Smooth muscle cell (in vitro differentiated cells): ENCODE results near the gene AGPAT2. TPM values are rescaled to one million over a fixed set of nuclear protein-coding genes. Genes with fewer than 3 reads are reported as not detected.
A peak's percentile ranks its signal among the peaks of the same experiment; 100 is the strongest.

Experiments used
- DNase-seq: peaks from one replicate; lab custom pipeline; 2025; ENCODE audit not compliant: unreplicated experiment; lab: John Stamatoyannopoulos, UW
- H2AFZ ChIP-seq: fragments of 200-600 bp; sonication (generic); 2 replicates; pipeline ENCODE4 v1.6.0; 2016; ENCODE audit warnings: antibody characterized with exemption, low read depth, mild to moderate bottlenecking
- H3F3A ChIP-seq: fragments of 200-600 bp; sonication (generic); 2 replicates; pipeline ENCODE4 v1.6.0; 2017; ENCODE audit warnings: antibody characterized with exemption, low read depth
- H3K27ac ChIP-seq: fragments of 200-600 bp; sonication (generic); 2 replicates; pipeline ENCODE4 v1.5.1; 2016; ENCODE audit warnings: low read depth, mild to moderate bottlenecking
- H3K27me3 ChIP-seq: fragments of 200-600 bp; sonication (generic); 2 replicates; pipeline ENCODE4 v1.6.1; 2016; ENCODE audit warnings: low read depth, mild to moderate bottlenecking
- H3K36me3 ChIP-seq: fragments of 200-600 bp; sonication (generic); 2 replicates; pipeline ENCODE4 v1.5.1; 2016; ENCODE audit warnings: low read depth
- H3K4me1 ChIP-seq: fragments of 200-600 bp; sonication (generic); 2 replicates; pipeline ENCODE4 v1.5.1; 2016; ENCODE audit warnings: low read depth
- H3K4me2 ChIP-seq: fragments of 200-600 bp; sonication (generic); 2 replicates; pipeline ENCODE4 v1.6.0; 2016; ENCODE audit warnings: mild to moderate bottlenecking
- H3K4me3 ChIP-seq: fragments of 200-600 bp; sonication (generic); 2 replicates; pipeline ENCODE4 v1.5.1; 2016; ENCODE audit warnings: mild to moderate bottlenecking
- H3K79me2 ChIP-seq: fragments of 200-600 bp; sonication (generic); 2 replicates; pipeline ENCODE4 v1.6.0; 2016; ENCODE audit warnings: low read depth, mild to moderate bottlenecking
- H3K9ac ChIP-seq: fragments of 200-600 bp; sonication (generic); 2 replicates; pipeline ENCODE4 v1.6.0; 2016; ENCODE audit warnings: low read depth
- H3K9me3 ChIP-seq: fragments of 200-600 bp; sonication (generic); replicated peaks from 2 replicates; pipeline ENCODE4 v1.5.1; 2016; ENCODE audit warnings: low read depth
- H4K20me1 ChIP-seq: fragments of 200-600 bp; sonication (generic); 2 replicates; pipeline ENCODE4 v1.6.0; 2016; ENCODE audit warnings: low read depth
- CTCF ChIP-seq: fragments of 200-600 bp; sonication (generic); IDR thresholded peaks from 2 replicates; pipeline ENCODE4 v1.5.1; 2017; ENCODE audit warnings: borderline replicate concordance, mild to moderate bottlenecking, antibody characterized with exemption; ENCODE audit not compliant: insufficient read depth, poor library complexity, severe bottlenecking
- WGBS: methylation state at CpG from one replicate; pipeline ENCODE4 v1.1.7; 2016; ENCODE audit warnings: low lambda C conversion rate; 5-methylcytosine and 5-hydroxymethylcytosine counted together
- polyA plus RNA-seq: library from polyadenylated mRNA; unstranded; fragments of >200 nt; fragmentation: Nextera tagmentation; extraction: Ambion mirVana; gene quantifications from 2 replicates; pipeline ENCODE4 v1.2.1, GENCODE V29; 2016
- total RNA-seq: library from RNA; depleted of rRNA; stranded (reverse); fragments of >200 nt; gene quantifications from 2 replicates; pipeline ENCODE4 v1.2.3, GENCODE V29; 2014

Gene AGPAT2
- total and polyA plus RNA-seq, 2 experiments from 2014 or later: 42.9 to 105 TPM

GRCh38 chr9:136726118-136726517, 38.9 kb upstream of the AGPAT2 start:
- H3K9me3 ChIP-seq: no peaks in the 10 kb centered on the region
- H3K4me1 ChIP-seq: peaks cover 17% of the 10 kb centered on the region
- peaks cover 75% of the 10 kb centered on the region for H4K20me1 ChIP-seq
- no peak for TF ChIP-seq CTCF
- H3K36me3 ChIP-seq: no peaks in the 10 kb centered on the region
- WGBS: 70% methylated on average over 16 of the region's 16 CpGs
- H3K27me3 ChIP-seq: no peaks in the 10 kb centered on the region
- no peak overlapping the region for H3K9ac ChIP-seq
- no peaks in the 10 kb centered on the region for H3F3A ChIP-seq
- peak overlapping the region; percentile 97 for H3K4me2 ChIP-seq
- H3K4me3 ChIP-seq: peak overlapping the region; percentile 98
- DNase-seq: no peak
- H3K27ac ChIP-seq: peak overlapping the region; percentile 63
- no peak overlapping the region for H2AFZ ChIP-seq
- H3K79me2 ChIP-seq: peaks cover 36% of the 10 kb centered on the region

DNA sequence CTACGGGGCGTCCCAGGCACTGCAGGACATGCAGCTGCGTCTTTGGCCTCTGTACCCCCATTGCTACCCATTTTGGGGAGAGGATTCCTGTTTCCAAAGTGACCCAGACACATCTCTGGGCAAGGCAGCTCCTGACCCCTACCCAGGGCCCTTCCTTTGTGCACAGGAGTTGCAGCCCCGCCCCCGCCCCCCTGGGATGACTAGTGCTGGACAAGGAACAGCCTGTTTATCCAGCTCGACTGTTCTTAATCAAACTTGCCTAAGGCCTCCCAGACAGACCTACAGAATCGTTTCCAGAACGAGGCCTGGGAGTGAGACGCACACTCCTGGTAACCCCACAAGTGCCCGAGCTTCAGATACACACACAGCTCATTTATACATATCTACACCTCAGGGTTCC, 38.4 kb upstream of the AGPAT2 start:
- H3K9me3 ChIP-seq: no peaks in the 10 kb centered on the region
- DNase-seq: no peak
- no peak for TF ChIP-seq CTCF
- no peak overlapping the region for H3K9ac ChIP-seq
- H4K20me1 ChIP-seq: peaks cover 78% of the 10 kb centered on the region
- 40% methylated on average over 10 of the region's 10 CpGs for WGBS
- peaks cover 17% of the 10 kb centered on the region for H3K4me1 ChIP-seq
- H2AFZ ChIP-seq: no peak overlapping the region
- H3K4me3 ChIP-seq: peak overlapping the region; percentile 98
- peak overlapping the region; percentile 63 for H3K27ac ChIP-seq
- H3K27me3 ChIP-seq: no peaks in the 10 kb centered on the region
- H3K36me3 ChIP-seq: no peaks in the 10 kb centered on the region
- peaks cover 35% of the 10 kb centered on the region for H3K79me2 ChIP-seq
- H3K4me2 ChIP-seq: peak overlapping the region; percentile 97
- H3F3A ChIP-seq: no peaks in the 10 kb centered on the region

GRCh38 chr9:136724772-136725171, 37.5 kb upstream of the AGPAT2 start:
- H3K4me2 ChIP-seq: no peak overlapping the region
- TF ChIP-seq CTCF: no peak
- H3K36me3 ChIP-seq: no peaks in the 10 kb centered on the region
- H3K9me3 ChIP-seq: no peaks in the 10 kb centered on the region
- no peak for DNase-seq
- H3K9ac ChIP-seq: no peak overlapping the region
- peaks cover 86% of the 10 kb centered on the region for H4K20me1 ChIP-seq
- no peak overlapping the region for H3K27ac ChIP-seq
- H3K27me3 ChIP-seq: no peaks in the 10 kb centered on the region
- H3K4me1 ChIP-seq: peaks cover 17% of the 10 kb centered on the region
- no peaks in the 10 kb centered on the region for H3F3A ChIP-seq
- H3K4me3 ChIP-seq: no peak overlapping the region
- WGBS: 98% methylated on average over 7 of the region's 7 CpGs
- no peak overlapping the region for H2AFZ ChIP-seq
- H3K79me2 ChIP-seq: peaks cover 28% of the 10 kb centered on the region

DNA sequence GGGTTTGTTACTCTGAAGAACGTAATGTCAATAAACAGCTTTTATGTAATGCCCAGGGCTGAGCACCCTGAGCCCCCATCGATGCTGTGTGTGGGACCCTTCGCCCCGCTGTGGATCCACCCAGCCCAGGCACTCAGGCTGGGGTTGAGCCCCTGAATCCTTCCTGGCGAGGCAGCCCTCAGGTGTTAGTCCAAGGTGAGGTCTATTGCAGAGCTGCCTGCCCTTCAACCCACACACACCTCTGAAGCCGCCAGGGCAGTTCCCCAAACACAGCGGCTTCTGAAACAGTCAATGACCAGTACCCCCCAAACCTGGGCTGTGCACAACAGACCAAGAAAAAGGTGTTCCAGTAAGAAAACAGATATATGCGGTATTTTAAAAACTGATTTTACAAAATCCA, 36.7 kb upstream of the AGPAT2 start:
- no peak overlapping the region for H2AFZ ChIP-seq
- no peaks in the 10 kb centered on the region for H3F3A ChIP-seq
- no peaks in the 10 kb centered on the region for H3K9me3 ChIP-seq
- no peak for TF ChIP-seq CTCF
- no peak overlapping the region for H3K4me3 ChIP-seq
- no peak overlapping the region for H3K9ac ChIP-seq
- H4K20me1 ChIP-seq: peaks cover 89% of the 10 kb centered on the region
- no peaks in the 10 kb centered on the region for H3K27me3 ChIP-seq
- no peak overlapping the region for H3K4me2 ChIP-seq
- DNase-seq: no peak
- H3K79me2 ChIP-seq: peaks cover 22% of the 10 kb centered on the region
- 95% methylated on average over 8 of the region's 8 CpGs for WGBS
- H3K27ac ChIP-seq: no peak overlapping the region
- H3K4me1 ChIP-seq: peaks cover 17% of the 10 kb centered on the region
- H3K36me3 ChIP-seq: no peaks in the 10 kb centered on the region
